ENCODE data around the gene CTBP2. TPM values are rescaled to one million over a fixed set of nuclear protein-coding genes. Genes with fewer than 3 reads are reported as not detected.

The CTBP2 gene
- total RNA-seq, 1 experiment from 2014 or later: 67.8 TPM

GRCh38 chr10:125054669-125055268 lies 105.6 kb downstream of the CTBP2 start:
- Histone ChIP-seq H3K27ac (no peak overlapping the region), H3K36me3 (peaks cover 2% of the 10 kb centered on the region; the same call in 1 of the 2 replicates), H3K27me3 (no peaks in the 10 kb centered on the region), H3K4me3 (no peak overlapping the region), H3K4me1 (peaks cover 20% of the 10 kb centered on the region), H3K9me3 (replicated peaks) (no peaks in the 10 kb centered on the region)
- no peak for DNase-seq

- Histone ChIP-seq H3K4me1 (peaks cover 20% of the 10 kb centered on the region), H3K4me3 (no peak overlapping the region), H3K36me3 (peaks cover 2% of the 10 kb centered on the region; the same call in 1 of the 2 replicates), H3K9me3 (replicated peaks) (no peaks in the 10 kb centered on the region), H3K27me3 (no peaks in the 10 kb centered on the region), H3K27ac (no peak overlapping the region)
- DNase-seq: no peak
Measured at GRCh38 chr10:125054216-125054615, 106.1 kb downstream of the CTBP2 start.

GRCh38 chr10:125052146-125052545 lies 108.2 kb downstream of the CTBP2 start:
- no peak overlapping the region for H3K4me3 ChIP-seq
- no peaks in the 10 kb centered on the region for H3K9me3 ChIP-seq (replicated peaks)
- no peaks in the 10 kb centered on the region for H3K27me3 ChIP-seq
- peaks cover 9% of the 10 kb centered on the region for H3K4me1 ChIP-seq
- DNase-seq: no peak
- peaks cover 2% of the 10 kb centered on the region; the same call in 1 of the 2 replicates for H3K36me3 ChIP-seq
- no peak overlapping the region for H3K27ac ChIP-seq

GRCh38 chr10:125050383-125050782 lies 110.0 kb downstream of the CTBP2 start:
- DNase-seq: no peak
- H3K27me3 ChIP-seq: no peaks in the 10 kb centered on the region

GRCh38 chr10:125049216-125049881 lies 111.0 kb downstream of the CTBP2 start:
- Histone ChIP-seq H3K27me3 (no peaks in the 10 kb centered on the region), H3K4me1 (peaks cover 6% of the 10 kb centered on the region), H3K4me3 (no peak overlapping the region), H3K36me3 (peaks cover 2% of the 10 kb centered on the region; the same call in 1 of the 2 replicates), H3K27ac (no peak overlapping the region), H3K9me3 (replicated peaks) (no peaks in the 10 kb centered on the region)
- no peak for DNase-seq

More at GRCh38 chr10:125050383-125050782, 110.0 kb downstream of the CTBP2 start:
- Histone ChIP-seq H3K27ac (no peak overlapping the region), H3K36me3 (peaks cover 2% of the 10 kb centered on the region; the same call in 1 of the 2 replicates), H3K4me3 (no peak overlapping the region), H3K9me3 (replicated peaks) (no peaks in the 10 kb centered on the region), H3K4me1 (peaks cover 6% of the 10 kb centered on the region)

GRCh38 chr10:125048094-125048864 lies 112.1 kb downstream of the CTBP2 start:
- Histone ChIP-seq H3K36me3 (peaks cover 2% of the 10 kb centered on the region; the same call in 1 of the 2 replicates), H3K4me1 (peaks cover 6% of the 10 kb centered on the region), H3K9me3 (replicated peaks) (no peaks in the 10 kb centered on the region), H3K4me3 (no peak overlapping the region), H3K27me3 (no peaks in the 10 kb centered on the region), H3K27ac (no peak overlapping the region)
- DNase-seq: peak; percentile 78 to 87

- H3K27ac ChIP-seq: no peak overlapping the region
- peaks cover 6% of the 10 kb centered on the region for H3K4me1 ChIP-seq
- DNase-seq: no peak
- H3K4me3 ChIP-seq: no peak overlapping the region
- no peaks in the 10 kb centered on the region for H3K27me3 ChIP-seq
- H3K9me3 ChIP-seq (replicated peaks): no peaks in the 10 kb centered on the region
- H3K36me3 ChIP-seq: no peaks in the 10 kb centered on the region
Measured at GRCh38 chr10:125043841-125044658, 116.3 kb downstream of the CTBP2 start.

GRCh38 chr10:125041856-125042506 lies 118.4 kb downstream of the CTBP2 start:
- Histone ChIP-seq H3K9me3 (replicated peaks) (no peaks in the 10 kb centered on the region), H3K36me3 (peaks cover 2% of the 10 kb centered on the region; the same call in 1 of the 2 replicates), H3K4me1 (peaks cover 6% of the 10 kb centered on the region), H3K27ac (no peak overlapping the region), H3K4me3 (no peak overlapping the region), H3K27me3 (no peaks in the 10 kb centered on the region)
- DNase-seq: no peak

GRCh38 chr10:125039354-125039769 lies 121.0 kb downstream of the CTBP2 start:
- DNase-seq: no peak
- H3K36me3 ChIP-seq: peaks cover 2% of the 10 kb centered on the region; the same call in 1 of the 2 replicates
- no peak overlapping the region for H3K27ac ChIP-seq
- peaks cover 16% of the 10 kb centered on the region for H3K4me1 ChIP-seq
- no peak overlapping the region for H3K4me3 ChIP-seq
- no peaks in the 10 kb centered on the region for H3K9me3 ChIP-seq (replicated peaks)
- H3K27me3 ChIP-seq: no peaks in the 10 kb centered on the region

- no peak for DNase-seq
- no peaks in the 10 kb centered on the region for H3K9me3 ChIP-seq (replicated peaks)
- peaks cover 2% of the 10 kb centered on the region; the same call in 1 of the 2 replicates for H3K36me3 ChIP-seq
- H3K4me3 ChIP-seq: no peak overlapping the region
- peaks cover 18% of the 10 kb centered on the region for H3K4me1 ChIP-seq
- H3K27me3 ChIP-seq: no peaks in the 10 kb centered on the region
- no peak overlapping the region for H3K27ac ChIP-seq
Measured at GRCh38 chr10:125038637-125039036, 121.7 kb downstream of the CTBP2 start.

GRCh38 chr10:125037145-125037877 lies 123.1 kb downstream of the CTBP2 start:
- Histone ChIP-seq H3K27me3 (no peaks in the 10 kb centered on the region), H3K4me1 (peaks cover 18% of the 10 kb centered on the region), H3K27ac (no peak overlapping the region), H3K36me3 (peaks cover 2% of the 10 kb centered on the region; the same call in 1 of the 2 replicates), H3K4me3 (no peak overlapping the region), H3K9me3 (replicated peaks) (no peaks in the 10 kb centered on the region)
- DNase-seq: no peak

GRCh38 chr10:125035588-125036295 lies 124.6 kb downstream of the CTBP2 start:
- H3K9me3 ChIP-seq (replicated peaks): no peaks in the 10 kb centered on the region
- H3K27me3 ChIP-seq: no peaks in the 10 kb centered on the region
- no peak overlapping the region; the same call in 1 of the 2 replicates for H3K27ac ChIP-seq
- no peak for DNase-seq
- H3K36me3 ChIP-seq: peaks cover 2% of the 10 kb centered on the region; the same call in 1 of the 2 replicates
- H3K4me1 ChIP-seq: peaks cover 18% of the 10 kb centered on the region
- H3K4me3 ChIP-seq: no peak overlapping the region

GRCh38 chr10:125035136-125035535 lies 125.2 kb downstream of the CTBP2 start:
- peaks cover 2% of the 10 kb centered on the region; the same call in 1 of the 2 replicates for H3K36me3 ChIP-seq
- H3K4me1 ChIP-seq: peaks cover 18% of the 10 kb centered on the region
- H3K27me3 ChIP-seq: no peaks in the 10 kb centered on the region
- no peak overlapping the region; the same call in 1 of the 2 replicates for H3K27ac ChIP-seq
- no peak overlapping the region for H3K4me3 ChIP-seq
- no peaks in the 10 kb centered on the region for H3K9me3 ChIP-seq (replicated peaks)
- peak; percentile 42 to 64 for DNase-seq

Measured in SJCRH30 (cell line).